Endodermal cell (in vitro differentiated cells): ENCODE results near the gene MOCS1. TPM values are rescaled to one million over a fixed set of nuclear protein-coding genes. Genes with fewer than 3 reads are reported as not detected.
A peak's percentile ranks its signal among the peaks of the same experiment; 100 is the strongest.

Source experiments
- DNase-seq: peaks from one replicate; pipeline ENCODE4 v3.0.0-alpha.2; 2017
- H3K27ac ChIP-seq: 2 replicates; pipeline ENCODE4 v1.5.1; 2013; ENCODE audit warnings: mild to moderate bottlenecking, low read depth, low read length, moderate library complexity
- H3K27me3 ChIP-seq: 2 replicates; pipeline ENCODE4 v1.6.1; 2013; ENCODE audit warnings: mild to moderate bottlenecking, low read length, moderate library complexity; ENCODE audit not compliant: insufficient read depth, control insufficient read depth, poor library complexity, severe bottlenecking
- H3K36me3 ChIP-seq: 2 replicates; pipeline ENCODE4 v1.7.0; 2013; ENCODE audit warnings: mild to moderate bottlenecking, low read length, moderate library complexity; ENCODE audit not compliant: control insufficient read depth, insufficient read depth
- H3K4me1 ChIP-seq: one replicate; pipeline ENCODE4 v1.7.0; 2013; ENCODE audit warnings: low read length; ENCODE audit not compliant: control insufficient read depth, insufficient read depth
- H3K4me3 ChIP-seq: 2 replicates; pipeline ENCODE4 v1.5.1; 2013; ENCODE audit warnings: mild to moderate bottlenecking, low read length, moderate library complexity
- H3K9ac ChIP-seq: 2 replicates; pipeline ENCODE4 v1.6.1; 2013; ENCODE audit warnings: mild to moderate bottlenecking, low read length, moderate library complexity; ENCODE audit not compliant: poor library complexity, severe bottlenecking; ENCODE audit errors: extremely low read depth
- H3K9me3 ChIP-seq: 2 replicates; pipeline ENCODE4 v1.6.1; 2013; ENCODE audit warnings: mild to moderate bottlenecking, low read length, moderate library complexity; ENCODE audit not compliant: control insufficient read depth
- H3K27ac Mint-ChIP-seq: 2 replicates; pipeline ENCODE4 v1.8.0; 2020; ENCODE audit warnings: mixed read lengths
- H3K27me3 Mint-ChIP-seq: 2 replicates; pipeline ENCODE4 v1.8.0; 2021; ENCODE audit warnings: mild to moderate bottlenecking, mixed read lengths; ENCODE audit not compliant: insufficient read depth
- H3K36me3 Mint-ChIP-seq: 2 replicates; pipeline ENCODE4 v1.8.0; 2020; ENCODE audit warnings: low read depth, mixed read lengths
- H3K4me1 Mint-ChIP-seq: 2 replicates; pipeline ENCODE4 v1.8.0; 2020; ENCODE audit warnings: mixed read lengths
- H3K4me3 Mint-ChIP-seq: 2 replicates; pipeline ENCODE4 v1.8.0; 2020; ENCODE audit warnings: mild to moderate bottlenecking, moderate library complexity, mixed read lengths
- H3K9me3 Mint-ChIP-seq: 2 replicates; pipeline ENCODE4 v1.8.0; 2020; ENCODE audit warnings: mild to moderate bottlenecking, mixed read lengths
- WGBS, 2 experiments: methylation state at CpG; one replicate each; pipeline versions ENCODE4 v1.1.5 to v1.1.7; 2013; ENCODE audit warnings: missing lambda C conversion rate in 2 of 2, mixed read lengths in 1 of 2; ENCODE audit not compliant: insufficient coverage in 1 of 2, insufficient read length in 1 of 2; 5-methylcytosine and 5-hydroxymethylcytosine counted together
- total RNA-seq, 2 donors: library from RNA; stranded (reverse); fragmentation: NEBNext Ultra II Directional in 1 of 2; extraction: Animal tissue kit (Norgen Biotek cat#: 25700) in 1 of 2; gene quantifications; 2 replicates in 1 of 2; 3 replicates in 1 of 2; pipeline ENCODE4 v1.2.1, GENCODE V29; 2021
- TF ChIP-seq, protein P1 (sequence below): fragments of 200-600 bp; sonication (generic); conservative IDR thresholded peaks from 2 replicates; pipeline ENCODE4 v1.5.0; 2021; ENCODE audit warnings: antibody characterized with exemption, mild to moderate bottlenecking

Gene MOCS1
- total RNA-seq, 2 donors from 2014 or later: 8.7 to 11.3 TPM

DNA sequence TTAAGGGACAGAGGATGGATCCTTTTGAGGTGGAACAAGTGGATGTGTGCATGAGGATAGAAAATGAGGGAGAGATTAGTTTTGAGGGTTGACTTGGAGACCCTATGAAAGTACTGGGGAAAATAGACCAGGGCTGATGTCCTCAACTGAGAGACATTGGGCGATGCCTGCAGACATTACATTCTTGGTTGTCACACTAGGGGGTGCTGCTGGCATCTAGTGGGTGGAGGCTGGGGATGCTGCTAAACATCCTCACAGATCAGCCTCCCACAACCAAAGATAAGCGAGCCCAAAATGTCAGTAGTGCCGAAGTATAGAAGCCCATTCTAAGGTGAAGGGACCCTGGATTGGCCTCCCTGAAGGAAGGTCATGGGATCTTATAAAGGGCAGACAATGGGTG, 63.3 kb downstream of the MOCS1 start:
- DNase-seq: no peak
- no peak overlapping the region for H3K9ac ChIP-seq
- no peaks in the 10 kb centered on the region for H3K9me3 ChIP-seq
- 60 to 90% methylated on average over 1 to 3 of the region's 3 CpGs for WGBS, 2 experiments
- Mint-ChIP-seq H3K4me1 (no peaks in the 10 kb centered on the region), H3K27me3 (peaks cover 27% of the 10 kb centered on the region), H3K4me3 (no peak overlapping the region), H3K36me3 (no peaks in the 10 kb centered on the region), H3K9me3 (no peaks in the 10 kb centered on the region), H3K27ac (no peak overlapping the region)
- peaks cover 19% of the 10 kb centered on the region for H3K27me3 ChIP-seq
- H3K36me3 ChIP-seq: no peaks in the 10 kb centered on the region
- no peaks in the 10 kb centered on the region for H3K4me1 ChIP-seq
- H3K4me3 ChIP-seq: no peak overlapping the region
- H3K27ac ChIP-seq: no peak overlapping the region
- TF ChIP-seq, protein P1, sequence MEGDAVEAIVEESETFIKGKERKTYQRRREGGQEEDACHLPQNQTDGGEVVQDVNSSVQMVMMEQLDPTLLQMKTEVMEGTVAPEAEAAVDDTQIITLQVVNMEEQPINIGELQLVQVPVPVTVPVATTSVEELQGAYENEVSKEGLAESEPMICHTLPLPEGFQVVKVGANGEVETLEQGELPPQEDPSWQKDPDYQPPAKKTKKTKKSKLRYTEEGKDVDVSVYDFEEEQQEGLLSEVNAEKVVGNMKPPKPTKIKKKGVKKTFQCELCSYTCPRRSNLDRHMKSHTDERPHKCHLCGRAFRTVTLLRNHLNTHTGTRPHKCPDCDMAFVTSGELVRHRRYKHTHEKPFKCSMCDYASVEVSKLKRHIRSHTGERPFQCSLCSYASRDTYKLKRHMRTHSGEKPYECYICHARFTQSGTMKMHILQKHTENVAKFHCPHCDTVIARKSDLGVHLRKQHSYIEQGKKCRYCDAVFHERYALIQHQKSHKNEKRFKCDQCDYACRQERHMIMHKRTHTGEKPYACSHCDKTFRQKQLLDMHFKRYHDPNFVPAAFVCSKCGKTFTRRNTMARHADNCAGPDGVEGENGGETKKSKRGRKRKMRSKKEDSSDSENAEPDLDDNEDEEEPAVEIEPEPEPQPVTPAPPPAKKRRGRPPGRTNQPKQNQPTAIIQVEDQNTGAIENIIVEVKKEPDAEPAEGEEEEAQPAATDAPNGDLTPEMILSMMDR: peak; percentile 51

DNA sequence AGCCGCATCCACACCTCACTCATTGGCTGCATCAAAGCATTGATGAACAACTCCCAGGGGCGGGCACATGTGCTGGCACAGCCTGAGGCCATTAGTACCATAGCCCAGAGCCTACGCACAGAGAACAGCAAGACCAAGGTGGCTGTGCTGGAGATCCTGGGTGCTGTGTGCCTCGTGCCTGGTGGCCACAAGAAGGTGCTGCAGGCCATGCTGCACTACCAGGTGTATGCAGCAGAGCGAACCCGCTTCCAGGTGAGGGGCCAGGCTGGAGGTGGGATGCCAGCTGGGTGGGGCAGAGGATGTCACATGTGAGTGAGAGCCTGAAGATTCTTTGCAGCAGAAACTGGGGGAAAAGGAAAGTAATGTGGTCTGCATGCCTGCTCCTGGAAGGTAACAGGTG, 66.7 kb downstream of the MOCS1 start:
- no peaks in the 10 kb centered on the region for H3K36me3 ChIP-seq
- H3K9me3 ChIP-seq: no peaks in the 10 kb centered on the region
- no peaks in the 10 kb centered on the region for H3K4me1 Mint-ChIP-seq
- H3K9ac ChIP-seq: no peak overlapping the region
- peaks cover 14% of the 10 kb centered on the region for H3K27me3 ChIP-seq
- peak; percentile 84 for DNase-seq
- TF ChIP-seq, protein P1: peak; percentile 76
- H3K27ac ChIP-seq: no peak overlapping the region
- no peak overlapping the region for H3K4me3 ChIP-seq
- H3K4me1 ChIP-seq: no peaks in the 10 kb centered on the region
- H3K4me3 Mint-ChIP-seq: no peak overlapping the region
- H3K9me3 Mint-ChIP-seq: no peaks in the 10 kb centered on the region
- no peak overlapping the region for H3K27ac Mint-ChIP-seq
- H3K27me3 Mint-ChIP-seq: peaks cover 25% of the 10 kb centered on the region
- no peaks in the 10 kb centered on the region for H3K36me3 Mint-ChIP-seq
- WGBS, 2 experiments: 86 to 89% methylated on average over 3 to 6 of the region's 6 CpGs

DNA sequence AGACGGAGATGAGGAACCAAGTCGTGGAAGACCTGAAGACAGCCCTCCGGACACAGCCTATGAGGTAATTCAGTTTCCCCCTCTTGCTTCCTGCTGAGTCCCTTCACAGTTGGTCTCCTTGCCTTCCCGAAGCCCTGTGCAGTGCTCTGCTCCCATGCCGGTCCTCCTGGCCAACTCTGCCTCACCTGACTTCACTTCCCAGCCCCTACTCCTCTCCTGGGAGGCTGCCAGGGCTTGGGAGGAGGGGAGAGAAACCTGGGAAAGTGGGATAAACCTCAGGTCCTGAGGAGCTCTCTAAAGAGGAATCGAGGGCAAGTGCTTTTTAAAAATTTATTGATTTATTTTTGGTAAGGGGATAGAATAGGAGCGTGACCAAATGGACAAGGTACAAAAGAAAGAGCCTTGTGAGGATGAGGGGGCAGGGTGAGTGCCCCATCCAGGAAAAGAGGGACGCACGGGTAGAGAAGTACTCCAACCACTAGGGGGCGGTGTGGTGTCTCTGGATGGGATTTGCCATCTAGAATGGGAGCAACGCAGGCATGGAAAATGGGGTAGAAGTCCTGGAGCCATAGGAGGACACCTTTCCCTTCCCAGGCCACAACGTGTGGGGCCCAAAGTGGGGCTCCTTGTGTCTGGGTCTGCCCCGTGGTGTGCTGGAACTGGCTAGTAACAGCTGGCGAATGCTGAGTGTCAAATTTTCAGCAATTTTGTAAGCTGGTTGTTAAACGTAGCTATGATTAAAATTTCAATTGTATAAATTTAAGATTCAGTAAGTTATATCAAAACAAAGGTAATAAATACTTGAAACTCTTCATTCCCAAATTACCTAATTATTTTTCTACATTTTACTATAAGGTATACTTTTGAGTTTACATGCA, 69.0 kb downstream of the MOCS1 start:
- Mint-ChIP-seq H3K27ac (no peak overlapping the region), H3K36me3 (no peaks in the 10 kb centered on the region), H3K4me3 (no peak overlapping the region), H3K27me3 (peaks cover 26% of the 10 kb centered on the region), H3K9me3 (no peaks in the 10 kb centered on the region), H3K4me1 (no peaks in the 10 kb centered on the region)
- Histone ChIP-seq H3K9ac (no peak overlapping the region), H3K27ac (no peak overlapping the region), H3K36me3 (no peaks in the 10 kb centered on the region), H3K9me3 (no peaks in the 10 kb centered on the region), H3K4me3 (no peak overlapping the region), H3K4me1 (no peaks in the 10 kb centered on the region), H3K27me3 (peaks cover 14% of the 10 kb centered on the region)
- TF ChIP-seq, protein P1: peak; percentile 94
- DNase-seq: peak; percentile 95
- WGBS, 2 experiments: 71 to 89% methylated on average over 5 to 14 of the region's 15 CpGs
